OCI-LY3 (cell line): ENCODE results near the gene PEMT.

Experiments used
- H2AFZ ChIP-seq: fragments of 200-600, 300-600 bp; shearing (Covaris generic); 2 replicates; pipeline ENCODE4 v1.6.0; 2014; ENCODE audit warnings: antibody characterized with exemption, low read depth, low read length
- H3K27ac ChIP-seq: fragments of 200-600, 300-600 bp; sonication (generic); 2 replicates; pipeline ENCODE4 v1.5.1; 2014; ENCODE audit warnings: mild to moderate bottlenecking, low read length, moderate library complexity, mixed read lengths
- H3K27me3 ChIP-seq: fragments of 200-600, 300-600 bp; sonication (generic); 2 replicates; pipeline ENCODE4 v1.6.1; 2014; ENCODE audit warnings: low read depth, low read length, mixed read lengths
- H3K36me3 ChIP-seq: fragments of 200-600, 300-600 bp; sonication (generic); replicated peaks from 2 replicates; pipeline ENCODE3; 2014; ENCODE audit warnings: low read depth, low read length, mixed read lengths
- H3K4me1 ChIP-seq: fragments of 300-600, 200-600 bp; sonication (generic); 2 replicates; pipeline ENCODE4 v1.6.1; 2014; ENCODE audit warnings: low read length, mixed read lengths
- H3K4me2 ChIP-seq: fragments of 200-600, 300-600 bp; sonication (generic); 2 replicates; pipeline ENCODE4 v1.6.1; 2014; ENCODE audit warnings: low read length, mixed read lengths
- H3K4me3 ChIP-seq: fragments of 300-600, 200-600 bp; sonication (generic); 2 replicates; pipeline ENCODE4 v1.5.1; 2014; ENCODE audit warnings: antibody characterized with exemption, mild to moderate bottlenecking, low read length, moderate library complexity
- H3K79me2 ChIP-seq: fragments of 300-600, 200-600 bp; shearing (Covaris generic); 2 replicates; pipeline ENCODE4 v1.6.1; 2014; ENCODE audit warnings: mild to moderate bottlenecking, low read length, mixed read lengths
- H3K9ac ChIP-seq: fragments of 300-600, 200-600 bp; shearing (Covaris generic); 2 replicates; pipeline ENCODE4 v1.6.0; 2014; ENCODE audit warnings: mild to moderate bottlenecking, low read length, moderate library complexity
- H3K9me3 ChIP-seq: fragments of 200-600, 300-600 bp; shearing (Covaris generic); 2 replicates; pipeline ENCODE4 v1.6.1; 2014; ENCODE audit warnings: low read length, mixed read lengths; ENCODE audit not compliant: insufficient read depth
- H4K20me1 ChIP-seq: fragments of 200-600, 300-600 bp; sonication (generic); 2 replicates; pipeline ENCODE4 v1.6.1; 2016; ENCODE audit warnings: low read length, mixed read lengths; ENCODE audit not compliant: insufficient read depth
- EZH2phosphoT487 ChIP-seq: fragments of 200-600 bp; shearing (Covaris generic); IDR thresholded peaks from 2 replicates; pipeline ENCODE4 v1.6.1; 2018; ENCODE audit warnings: antibody characterized with exemption, mixed run types, low read depth
- TF ChIP-seq, protein P1 (sequence below): fragments of 200-600, 300-600 bp; sonication (generic); IDR thresholded peaks from 2 replicates; pipeline ENCODE4 v1.5.1; 2014; ENCODE audit warnings: antibody characterized with exemption, low read length, low read depth

The PEMT gene

DNA sequence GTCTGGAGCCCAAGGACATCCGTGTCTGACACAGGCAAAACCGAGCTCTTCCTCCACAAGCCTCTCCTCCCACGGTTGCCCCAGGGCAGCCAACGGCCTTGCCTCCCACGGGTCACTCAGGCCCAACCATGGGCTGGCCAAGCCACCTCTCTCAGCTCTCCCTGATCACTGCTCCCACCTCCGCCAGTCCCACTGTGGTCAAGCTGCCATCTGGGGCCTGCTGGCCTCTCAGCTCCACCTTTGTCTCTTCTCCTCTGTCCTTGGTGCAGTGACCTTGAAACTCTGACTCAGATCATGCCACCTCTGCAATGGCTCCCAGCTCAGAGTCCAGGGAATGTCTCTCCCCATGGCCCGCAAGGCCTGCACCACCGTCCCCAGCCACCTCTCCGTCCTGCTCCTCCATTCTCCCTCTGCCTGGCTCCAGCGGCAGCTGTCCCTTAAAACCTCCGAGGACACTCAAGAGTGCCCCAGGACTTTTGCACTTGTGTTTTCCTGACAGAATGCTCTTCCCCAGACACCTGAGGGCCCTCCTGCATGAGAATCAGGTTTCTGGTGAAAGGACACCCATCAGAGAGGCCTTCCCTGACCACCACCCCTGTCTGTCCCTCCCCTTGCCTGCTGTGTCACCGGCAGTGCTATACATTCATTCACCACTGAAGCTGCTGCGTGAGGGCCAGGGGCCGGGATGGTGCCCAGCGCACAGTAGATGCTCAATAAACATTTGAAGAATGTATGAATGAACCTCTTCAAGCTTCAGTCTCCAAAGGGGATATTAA, 19.3 kb downstream of the PEMT start:
- Histone ChIP-seq H3K27ac (no peak overlapping the region), H3K9me3 (no peaks in the 10 kb centered on the region), H3K36me3 (no peaks in the 10 kb centered on the region), H2AFZ (no peak overlapping the region), H3K4me3 (no peak overlapping the region), H3K4me2 (no peak overlapping the region), H3K27me3 (no peaks in the 10 kb centered on the region), H3K4me1 (no peaks in the 10 kb centered on the region), H4K20me1 (no peaks in the 10 kb centered on the region), H3K79me2 (no peaks in the 10 kb centered on the region), H3K9ac (no peak overlapping the region)
- no peak for TF ChIP-seq EZH2phosphoT487
- TF ChIP-seq, protein P1, sequence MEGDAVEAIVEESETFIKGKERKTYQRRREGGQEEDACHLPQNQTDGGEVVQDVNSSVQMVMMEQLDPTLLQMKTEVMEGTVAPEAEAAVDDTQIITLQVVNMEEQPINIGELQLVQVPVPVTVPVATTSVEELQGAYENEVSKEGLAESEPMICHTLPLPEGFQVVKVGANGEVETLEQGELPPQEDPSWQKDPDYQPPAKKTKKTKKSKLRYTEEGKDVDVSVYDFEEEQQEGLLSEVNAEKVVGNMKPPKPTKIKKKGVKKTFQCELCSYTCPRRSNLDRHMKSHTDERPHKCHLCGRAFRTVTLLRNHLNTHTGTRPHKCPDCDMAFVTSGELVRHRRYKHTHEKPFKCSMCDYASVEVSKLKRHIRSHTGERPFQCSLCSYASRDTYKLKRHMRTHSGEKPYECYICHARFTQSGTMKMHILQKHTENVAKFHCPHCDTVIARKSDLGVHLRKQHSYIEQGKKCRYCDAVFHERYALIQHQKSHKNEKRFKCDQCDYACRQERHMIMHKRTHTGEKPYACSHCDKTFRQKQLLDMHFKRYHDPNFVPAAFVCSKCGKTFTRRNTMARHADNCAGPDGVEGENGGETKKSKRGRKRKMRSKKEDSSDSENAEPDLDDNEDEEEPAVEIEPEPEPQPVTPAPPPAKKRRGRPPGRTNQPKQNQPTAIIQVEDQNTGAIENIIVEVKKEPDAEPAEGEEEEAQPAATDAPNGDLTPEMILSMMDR, result no peak

DNA sequence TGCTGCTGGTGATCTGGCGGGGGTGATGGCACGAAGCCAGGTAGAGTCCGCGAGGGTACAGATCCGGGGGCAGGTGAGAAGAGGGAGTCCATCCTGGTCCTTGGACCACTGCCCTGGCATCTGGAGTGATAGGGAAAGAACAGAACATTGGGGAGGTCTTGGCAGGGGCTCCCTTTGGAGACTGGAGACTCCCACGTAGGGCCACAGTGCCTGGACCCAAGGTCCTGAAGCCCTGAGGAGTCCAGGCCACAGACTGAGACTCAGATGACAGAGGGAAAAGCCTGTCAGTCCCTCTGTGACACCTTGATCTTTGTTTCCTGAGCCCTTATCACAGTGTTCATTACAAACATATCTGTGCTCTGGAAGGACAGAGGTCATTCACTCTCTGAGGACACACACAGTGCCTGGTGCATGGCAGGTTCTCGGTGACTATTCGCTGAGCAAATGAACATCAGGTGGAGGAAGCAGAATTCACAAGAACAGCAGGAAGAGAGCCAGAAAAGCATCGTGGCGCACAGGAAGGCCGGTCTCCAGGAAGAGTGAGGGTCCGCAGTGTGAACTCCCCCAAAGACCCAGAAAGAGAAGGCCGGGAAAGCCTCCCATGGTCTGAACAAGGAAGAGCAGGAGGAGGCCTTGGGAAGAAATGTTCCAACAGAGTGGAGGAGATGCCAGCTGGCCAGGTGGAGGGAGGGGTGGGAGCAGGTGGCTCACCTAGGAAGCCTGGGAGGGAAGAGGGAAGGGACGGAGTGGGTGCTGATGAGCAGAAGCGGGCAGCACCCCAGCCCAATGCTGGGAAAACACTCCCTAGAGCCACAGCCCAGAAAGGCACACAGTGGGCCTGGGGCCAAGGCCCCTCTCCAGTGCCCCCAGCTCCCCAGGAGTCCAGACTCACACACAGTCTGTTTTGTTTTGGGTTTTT, 20.5 kb downstream of the PEMT start:
- Histone ChIP-seq H3K27me3 (no peaks in the 10 kb centered on the region), H3K4me2 (no peak overlapping the region), H3K9me3 (no peaks in the 10 kb centered on the region), H3K4me3 (no peak overlapping the region), H3K9ac (no peak overlapping the region), H3K79me2 (no peaks in the 10 kb centered on the region), H2AFZ (no peak overlapping the region), H3K27ac (no peak overlapping the region), H3K4me1 (no peaks in the 10 kb centered on the region), H3K36me3 (no peaks in the 10 kb centered on the region), H4K20me1 (no peaks in the 10 kb centered on the region)
- no peak for TF ChIP-seq EZH2phosphoT487
- TF ChIP-seq, protein P1, result no peak

DNA sequence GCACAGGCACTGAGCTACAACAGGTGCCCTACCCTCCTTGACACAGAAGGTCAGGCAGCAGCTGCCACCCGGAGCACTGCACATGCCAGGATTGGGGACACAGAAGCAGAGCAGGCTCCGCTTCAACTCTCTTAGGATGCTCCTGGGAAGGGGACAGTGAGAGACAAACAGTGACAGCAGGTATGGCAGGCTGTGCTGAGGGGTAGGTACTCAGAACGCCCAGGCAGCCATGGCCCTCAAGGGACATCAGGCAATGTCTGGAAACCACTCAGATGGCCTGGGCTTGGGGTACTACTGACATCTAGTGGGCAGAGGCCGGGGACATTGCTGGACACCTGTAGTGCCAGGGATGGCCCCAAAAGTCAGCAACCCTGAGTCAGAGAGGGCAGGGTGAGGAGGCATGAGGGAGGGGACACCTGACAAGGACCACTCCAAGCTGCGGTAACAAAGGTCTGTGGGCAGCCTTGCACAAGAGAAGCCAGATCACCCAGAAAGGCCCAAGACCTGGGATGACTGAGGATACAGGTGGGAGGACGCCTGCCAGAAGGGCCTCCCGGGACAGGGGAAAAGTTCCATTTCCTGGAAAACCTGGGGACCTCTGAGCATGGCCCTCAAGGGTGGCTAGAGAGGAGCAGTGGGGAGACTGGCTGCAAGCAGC, 21.2 kb downstream of the PEMT start:
- no peak overlapping the region for H3K4me3 ChIP-seq
- no peaks in the 10 kb centered on the region for H3K36me3 ChIP-seq
- TF ChIP-seq, protein P1, result no peak
- no peak for TF ChIP-seq EZH2phosphoT487
- no peaks in the 10 kb centered on the region for H3K9me3 ChIP-seq
- no peak overlapping the region for H3K27ac ChIP-seq
- H2AFZ ChIP-seq, result no peak overlapping the region
- H3K4me2 ChIP-seq, result no peak overlapping the region
- H3K4me1 ChIP-seq, result no peaks in the 10 kb centered on the region
- no peaks in the 10 kb centered on the region for H4K20me1 ChIP-seq
- H3K27me3 ChIP-seq, result no peaks in the 10 kb centered on the region
- H3K79me2 ChIP-seq, result no peaks in the 10 kb centered on the region
- no peak overlapping the region for H3K9ac ChIP-seq

DNA sequence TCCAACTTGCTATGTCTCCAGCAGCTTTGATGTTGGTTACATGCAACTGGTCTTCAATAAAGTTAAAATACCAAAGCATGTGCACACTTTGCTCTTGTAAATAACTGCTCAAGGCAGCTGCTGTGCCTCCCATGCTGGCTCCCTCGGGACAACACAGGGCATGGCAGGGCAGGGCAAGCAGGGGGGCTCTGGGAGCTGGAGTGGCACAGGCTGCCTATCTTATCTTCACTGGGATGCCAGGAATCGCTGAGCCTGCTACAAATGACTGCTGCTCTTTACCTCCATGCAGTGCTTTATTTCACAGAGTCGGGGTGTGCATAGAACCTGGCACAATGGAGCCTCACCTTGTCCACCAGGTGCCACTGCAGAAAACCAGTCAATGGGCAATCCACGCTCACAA, 21.8 kb downstream of the PEMT start:
- Histone ChIP-seq H3K9me3 (no peaks in the 10 kb centered on the region), H4K20me1 (no peaks in the 10 kb centered on the region), H3K4me1 (no peaks in the 10 kb centered on the region), H3K4me2 (no peak overlapping the region), H3K27me3 (no peaks in the 10 kb centered on the region), H3K4me3 (no peak overlapping the region), H3K79me2 (no peaks in the 10 kb centered on the region), H3K9ac (no peak overlapping the region), H3K36me3 (no peaks in the 10 kb centered on the region), H3K27ac (no peak overlapping the region), H2AFZ (no peak overlapping the region)
- no peak for TF ChIP-seq EZH2phosphoT487
- TF ChIP-seq, protein P1, result no peak
